ENCODE results near the gene CLCN3. TPM values are rescaled to one million over a fixed set of nuclear protein-coding genes. Genes with fewer than 3 reads are reported as not detected.
A peak's percentile ranks its signal among the peaks of the same experiment; 100 is the strongest.
"Not testable (repeated sequence)": the region's sequence is repeated elsewhere in the genome, so short reads cannot be mapped to it uniquely, and the experiment has no call there.

The CLCN3 gene
- total RNA-seq, 4 donors from 2014 or later = 28.8 to 45.4 (median 37.7) TPM

- Histone ChIP-seq H3K4me3 (peak overlapping the region; percentile 67 to 88 (median 78)), H3K9me3 (no peaks in the 10 kb centered on the region), H3K36me3 (no peaks in the 10 kb centered on the region), H3K4me1 (peaks cover 0 to 33% (median 14%) of the 10 kb centered on the region in 4 donors), H3K27me3 (no peaks in the 10 kb centered on the region), H3K27ac (peak overlapping the region; percentile 44 to 97 (median 92))
- DNase-seq (ENCODE audit: low spot score in 2 of 2) = no peak
- WGBS, 2 donors = 5 to 8% methylated on average over 6 of the region's 6 CpGs
- no peak for TF ChIP-seq CTCF (IDR thresholded peaks at IDR 0.05)
- no peak for TF ChIP-seq EP300 (IDR thresholded peaks at IDR 0.05)
- TF ChIP-seq POLR2A (IDR thresholded peaks at IDR 0.05) = no peak
Measured at GRCh38 chr4:169621731-169622492, 1.5 kb downstream of the CLCN3 start.

- Histone ChIP-seq H3K9me3 (no peaks in the 10 kb centered on the region), H3K4me3 (peak overlapping the region in 1 of 4 donors; percentile 84), H3K36me3 (no peaks in the 10 kb centered on the region), H3K27me3 (no peaks in the 10 kb centered on the region), H3K4me1 (peaks cover 0 to 38% (median 14%) of the 10 kb centered on the region in 4 donors), H3K27ac (peak overlapping the region; percentile 44 to 97 (median 92))
- TF ChIP-seq POLR2A (IDR thresholded peaks at IDR 0.05) (no peak), CTCF (IDR thresholded peaks at IDR 0.05) (no peak), EP300 (IDR thresholded peaks at IDR 0.05) (no peak)
- DNase-seq (ENCODE audit: low spot score in 2 of 2) = no peak
- WGBS, 2 donors = 34 to 40% methylated on average over 4 of the region's 4 CpGs
Measured at GRCh38 chr4:169622566-169622965, 2.2 kb downstream of the CLCN3 start.

GRCh38 chr4:169624012-169624411, 3.6 kb downstream of the CLCN3 start:
- WGBS, 2 donors = 74 to 95% methylated on average over 6 of the region's 6 CpGs
- H3K9me3 ChIP-seq; DNase-seq (ENCODE audit: low spot score in 2 of 2): not testable (repeated sequence)

GRCh38 chr4:169625886-169626285, 5.5 kb downstream of the CLCN3 start:
- Histone ChIP-seq H3K9me3 (no peaks in the 10 kb centered on the region), H3K36me3 (peaks cover 0 to 8% (median 0%) of the 10 kb centered on the region in 3 donors), H3K27ac (no peak overlapping the region), H3K27me3 (no peaks in the 10 kb centered on the region), H3K4me1 (peaks cover 0 to 40% (median 11%) of the 10 kb centered on the region in 4 donors), H3K4me3 (no peak overlapping the region)
- 88 to 92% methylated on average over 5 of the region's 5 CpGs for WGBS, 2 donors
- DNase-seq (ENCODE audit: low spot score in 2 of 2) = no peak
- no peak for TF ChIP-seq CTCF (IDR thresholded peaks at IDR 0.05)
- no peak for TF ChIP-seq POLR2A (IDR thresholded peaks at IDR 0.05)
- TF ChIP-seq EP300 (IDR thresholded peaks at IDR 0.05) = no peak

More at GRCh38 chr4:169624012-169624411, 3.6 kb downstream of the CLCN3 start:
- H3K27ac ChIP-seq, H3K36me3 ChIP-seq, H3K27me3 ChIP-seq, H3K4me3 ChIP-seq: not testable (repeated sequence)
- H3K4me1 ChIP-seq = peaks cover 0 to 41% (median 14%) of the 10 kb centered on the region in 4 donors

GRCh38 chr4:169626331-169627282, 6.2 kb downstream of the CLCN3 start:
- Histone ChIP-seq H3K9me3 (no peaks in the 10 kb centered on the region), H3K36me3 (peaks cover 0 to 9% (median 0%) of the 10 kb centered on the region in 3 donors), H3K4me3 (no peak overlapping the region), H3K4me1 (peaks cover 0 to 32% (median 8%) of the 10 kb centered on the region in 4 donors), H3K27me3 (no peaks in the 10 kb centered on the region), H3K27ac (no peak overlapping the region)
- 92 to 94% methylated on average over 6 of the region's 6 CpGs for WGBS, 2 donors
- no peak for DNase-seq (ENCODE audit: low spot score in 2 of 2)
- no peak for TF ChIP-seq EP300 (IDR thresholded peaks at IDR 0.05)
- no peak for TF ChIP-seq CTCF (IDR thresholded peaks at IDR 0.05)
- no peak for TF ChIP-seq POLR2A (IDR thresholded peaks at IDR 0.05)
